Thyroid gland (tissue), 4 donors: ENCODE measurements around the gene PGGHG.

Experiments
- POLR2A ChIP-seq, 2 donors: fragments of 450-650 bp; IDR thresholded peaks; one replicate each; pipeline ENCODE4 v1.6.1; 2017; ENCODE audit warnings: antibody characterized with exemption in 2 of 2, mild to moderate bottlenecking in 2 of 2, moderate library complexity in 1 of 2
- TF ChIP-seq, protein P1 (sequence below), 6 experiments: fragments of 200-600 bp in 3 of 6; fragments of 450-650 bp in 3 of 6; sonication (generic) in 3 of 6; IDR thresholded peaks; one replicate each; pipeline ENCODE4 v1.5.1; 2016 to 2019; ENCODE audit warnings: antibody characterized with exemption in 6 of 6, mild to moderate bottlenecking in 2 of 6, inconsistent platforms in 1 of 6, moderate library complexity in 1 of 6

DNA sequence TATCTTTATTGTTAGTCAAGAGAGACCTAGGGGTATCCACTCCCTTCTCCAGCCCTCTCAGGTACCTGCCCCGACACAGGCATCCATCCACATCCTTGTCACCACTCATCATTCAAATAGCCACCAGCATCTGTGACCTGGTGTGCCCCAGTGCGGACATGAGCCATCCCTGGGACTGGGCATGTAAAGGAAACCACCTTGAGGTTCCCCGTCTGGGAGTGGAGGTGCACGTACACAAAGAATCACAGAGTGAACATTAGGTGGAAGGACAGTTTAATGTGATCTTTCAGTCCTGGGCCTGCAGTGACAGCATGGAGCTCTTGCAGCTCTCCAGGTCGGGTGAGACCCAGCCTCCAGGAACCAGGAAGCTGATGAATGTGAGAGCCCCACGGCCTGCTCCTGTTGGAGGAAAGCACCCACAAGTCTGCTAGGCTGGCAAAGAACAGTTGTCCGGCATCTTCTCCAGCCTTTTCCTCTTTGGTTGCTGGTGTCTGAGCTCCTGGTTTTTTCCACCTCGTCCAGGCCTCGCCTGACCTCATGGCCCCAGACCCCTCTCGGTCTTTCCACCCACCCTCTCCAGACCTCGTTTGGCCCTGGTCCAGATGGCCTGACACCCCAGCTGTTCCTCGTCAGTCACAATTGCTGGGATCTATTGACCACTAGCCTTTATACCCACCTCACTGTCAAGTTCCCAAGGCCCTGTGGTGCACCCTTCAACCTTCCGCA lies 35.6 kb upstream of the PGGHG start:
- TF ChIP-seq, protein P1, sequence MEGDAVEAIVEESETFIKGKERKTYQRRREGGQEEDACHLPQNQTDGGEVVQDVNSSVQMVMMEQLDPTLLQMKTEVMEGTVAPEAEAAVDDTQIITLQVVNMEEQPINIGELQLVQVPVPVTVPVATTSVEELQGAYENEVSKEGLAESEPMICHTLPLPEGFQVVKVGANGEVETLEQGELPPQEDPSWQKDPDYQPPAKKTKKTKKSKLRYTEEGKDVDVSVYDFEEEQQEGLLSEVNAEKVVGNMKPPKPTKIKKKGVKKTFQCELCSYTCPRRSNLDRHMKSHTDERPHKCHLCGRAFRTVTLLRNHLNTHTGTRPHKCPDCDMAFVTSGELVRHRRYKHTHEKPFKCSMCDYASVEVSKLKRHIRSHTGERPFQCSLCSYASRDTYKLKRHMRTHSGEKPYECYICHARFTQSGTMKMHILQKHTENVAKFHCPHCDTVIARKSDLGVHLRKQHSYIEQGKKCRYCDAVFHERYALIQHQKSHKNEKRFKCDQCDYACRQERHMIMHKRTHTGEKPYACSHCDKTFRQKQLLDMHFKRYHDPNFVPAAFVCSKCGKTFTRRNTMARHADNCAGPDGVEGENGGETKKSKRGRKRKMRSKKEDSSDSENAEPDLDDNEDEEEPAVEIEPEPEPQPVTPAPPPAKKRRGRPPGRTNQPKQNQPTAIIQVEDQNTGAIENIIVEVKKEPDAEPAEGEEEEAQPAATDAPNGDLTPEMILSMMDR (IDR thresholded peaks at IDR 0.05): no peak
- no peak for TF ChIP-seq POLR2A (IDR thresholded peaks at IDR 0.05)
